GM19239 (cell line): ENCODE data around the gene AMZ1.
A peak's percentile ranks its signal among the peaks of the same experiment; 100 is the strongest.

Experiments
- DNase-seq: peaks from one replicate; pipeline ENCODE4 v3.0.0; 2011; ENCODE audit warnings: low spot score; ENCODE audit not compliant: insufficient read length
- FAIRE-seq: peaks from 2 replicates; lab custom pipeline; 2011; peaks lifted over from hg19 to GRCh38; lab: Jason Lieb, UNC

AMZ1 gene

GRCh38 chr7:2687881-2688318 is at the start of gene AMZ1:
TSS of gene AMZ1 (plus strand) at chr7:2688202. CDS start at chr7:2700452, 12,250 bp downstream.
- FAIRE-seq: no peak

GRCh38 chr7:2638224-2638991 is 49.6 kb upstream of the AMZ1 start:
- DNase-seq (no peak), FAIRE-seq (no peak)

More at GRCh38 chr7:2687881-2688318, at the start of gene AMZ1:
- no peak for DNase-seq

GRCh38 chr7:2639181-2639681 is 48.8 kb upstream of the AMZ1 start:
- DNase-seq: no peak
- FAIRE-seq: no peak

- FAIRE-seq (no peak), DNase-seq (no peak)
Measured at GRCh38 chr7:2639695-2640481, 48.1 kb upstream of the AMZ1 start.

GRCh38 chr7:2640482-2640830 is 47.5 kb upstream of the AMZ1 start:
- FAIRE-seq (no peak), DNase-seq (no peak)

- DNase-seq: no peak
- no peak for FAIRE-seq
Measured at GRCh38 chr7:2640846-2641316, 47.1 kb upstream of the AMZ1 start.

- DNase-seq (peak; percentile 44), FAIRE-seq (peak; percentile 85)
Measured at GRCh38 chr7:2641406-2642393, 46.3 kb upstream of the AMZ1 start.

- no peak for FAIRE-seq
- DNase-seq: no peak
Measured at GRCh38 chr7:2643386-2644219, 44.4 kb upstream of the AMZ1 start.

GRCh38 chr7:2644220-2644561 is 43.8 kb upstream of the AMZ1 start:
- FAIRE-seq: no peak
- DNase-seq: no peak

GRCh38 chr7:2644562-2645273 is 43.3 kb upstream of the AMZ1 start:
- no peak for DNase-seq
- no peak for FAIRE-seq

GRCh38 chr7:2645274-2645868 is 42.6 kb upstream of the AMZ1 start:
- FAIRE-seq (peak; percentile 93), DNase-seq (peak; percentile 82)

- FAIRE-seq (no peak), DNase-seq (no peak)
Measured at GRCh38 chr7:2646336-2646679, 41.7 kb upstream of the AMZ1 start.

GRCh38 chr7:2646680-2647571 is 41.1 kb upstream of the AMZ1 start:
- no peak for FAIRE-seq
- no peak for DNase-seq

GRCh38 chr7:2647594-2648172 is 40.3 kb upstream of the AMZ1 start:
- DNase-seq (no peak), FAIRE-seq (no peak)

GRCh38 chr7:2649139-2649838 is 38.7 kb upstream of the AMZ1 start:
- DNase-seq (no peak), FAIRE-seq (no peak)

GRCh38 chr7:2649991-2650390 is 38.0 kb upstream of the AMZ1 start:
- FAIRE-seq: no peak
- no peak for DNase-seq
